Keratinocyte (primary cell): Measurements from ENCODE around the gene ZNF282.

ENCODE experiments used
- EZH2 ChIP-seq: IDR thresholded peaks from one replicate; pipeline ENCODE4 v1.6.1; 2012; ENCODE audit warnings: inconsistent platforms, mild to moderate bottlenecking, low read length, moderate library complexity
- TF ChIP-seq, protein P1 (sequence below), 3 experiments: IDR thresholded peaks in 1 of 3; conservative IDR thresholded peaks in 1 of 3; optimal IDR thresholded peaks in 1 of 3; 2 replicates in 2 of 3; 3 replicates in 1 of 3; pipeline versions ENCODE3 to v1.5.1; 2011; ENCODE audit warnings: low read length in 3 of 3, mild to moderate bottlenecking in 3 of 3, moderate library complexity in 2 of 3, control low read depth in 1 of 3, inconsistent platforms in 1 of 3; ENCODE audit not compliant: insufficient read depth in 2 of 3; ENCODE audit errors: extremely low read depth in 1 of 3

DNA sequence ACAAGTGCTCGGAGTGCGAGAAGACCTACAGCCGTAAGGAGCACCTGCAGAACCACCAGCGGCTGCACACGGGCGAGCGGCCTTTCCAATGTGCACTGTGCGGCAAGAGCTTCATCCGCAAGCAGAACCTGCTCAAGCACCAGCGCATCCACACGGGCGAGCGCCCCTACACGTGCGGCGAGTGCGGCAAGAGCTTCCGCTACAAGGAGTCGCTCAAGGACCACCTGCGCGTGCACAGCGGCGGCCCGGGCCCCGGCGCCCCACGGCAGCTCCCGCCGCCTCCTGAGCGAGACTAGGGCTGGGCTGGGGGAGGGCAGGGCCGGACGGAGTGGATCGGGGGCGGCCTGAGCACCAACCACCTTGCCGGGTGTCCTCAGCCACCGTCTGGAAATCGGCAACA lies 29.0 kb downstream of the ZNF282 start:
- TF ChIP-seq, protein P1, sequence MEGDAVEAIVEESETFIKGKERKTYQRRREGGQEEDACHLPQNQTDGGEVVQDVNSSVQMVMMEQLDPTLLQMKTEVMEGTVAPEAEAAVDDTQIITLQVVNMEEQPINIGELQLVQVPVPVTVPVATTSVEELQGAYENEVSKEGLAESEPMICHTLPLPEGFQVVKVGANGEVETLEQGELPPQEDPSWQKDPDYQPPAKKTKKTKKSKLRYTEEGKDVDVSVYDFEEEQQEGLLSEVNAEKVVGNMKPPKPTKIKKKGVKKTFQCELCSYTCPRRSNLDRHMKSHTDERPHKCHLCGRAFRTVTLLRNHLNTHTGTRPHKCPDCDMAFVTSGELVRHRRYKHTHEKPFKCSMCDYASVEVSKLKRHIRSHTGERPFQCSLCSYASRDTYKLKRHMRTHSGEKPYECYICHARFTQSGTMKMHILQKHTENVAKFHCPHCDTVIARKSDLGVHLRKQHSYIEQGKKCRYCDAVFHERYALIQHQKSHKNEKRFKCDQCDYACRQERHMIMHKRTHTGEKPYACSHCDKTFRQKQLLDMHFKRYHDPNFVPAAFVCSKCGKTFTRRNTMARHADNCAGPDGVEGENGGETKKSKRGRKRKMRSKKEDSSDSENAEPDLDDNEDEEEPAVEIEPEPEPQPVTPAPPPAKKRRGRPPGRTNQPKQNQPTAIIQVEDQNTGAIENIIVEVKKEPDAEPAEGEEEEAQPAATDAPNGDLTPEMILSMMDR (optimal IDR thresholded peaks at IDR 0.05 in 1 of 3, IDR thresholded peaks at IDR 0.05 in 1 of 3, conservative IDR thresholded peaks at IDR 0.05 in 1 of 3; ENCODE audit: extremely low read depth in 1 of 3, insufficient read depth in 2 of 3, low read length in 3 of 3) = no peak
- no peak for TF ChIP-seq EZH2
